ENCODE measurements around the gene GCNT3.
"Not testable (repeated sequence)": the region's sequence is repeated elsewhere in the genome, so short reads cannot be mapped to it uniquely, and the experiment has no call there.

The GCNT3 gene

DNA sequence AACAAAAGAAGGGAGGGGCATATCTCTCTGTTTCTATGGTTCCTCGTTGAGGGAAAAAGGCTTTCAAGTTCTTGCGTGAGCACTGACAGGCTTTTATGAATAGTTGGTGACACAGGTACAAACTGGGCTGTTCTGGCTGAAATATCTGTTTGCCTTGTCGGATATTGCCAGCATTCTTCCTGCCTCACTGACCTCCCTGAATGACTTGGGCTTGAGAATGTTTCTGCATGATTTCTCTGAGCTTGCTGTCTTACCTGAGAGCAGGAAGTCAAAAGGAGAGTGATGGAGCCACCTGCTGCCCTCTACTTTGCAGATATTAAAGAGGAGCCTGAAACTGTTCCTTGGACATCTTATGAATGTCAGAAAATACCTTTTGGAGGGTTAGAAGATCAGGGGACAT, 4.8 kb downstream of the GCNT3 start:
- no peak for DNase-seq (ENCODE audit: low read depth, low spot score)

DNA sequence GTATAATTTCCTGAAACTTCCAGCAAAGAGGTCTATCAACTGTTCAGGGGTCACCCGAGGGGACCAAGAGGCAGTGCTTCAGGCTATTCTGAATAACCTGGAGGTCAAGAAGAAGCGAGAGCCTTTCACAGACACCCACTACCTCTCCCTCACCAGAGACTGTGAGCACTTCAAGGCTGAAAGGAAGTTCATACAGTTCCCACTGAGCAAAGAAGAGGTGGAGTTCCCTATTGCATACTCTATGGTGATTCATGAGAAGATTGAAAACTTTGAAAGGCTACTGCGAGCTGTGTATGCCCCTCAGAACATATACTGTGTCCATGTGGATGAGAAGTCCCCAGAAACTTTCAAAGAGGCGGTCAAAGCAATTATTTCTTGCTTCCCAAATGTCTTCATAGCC, 6.8 kb downstream of the GCNT3 start:
- no peak for DNase-seq (ENCODE audit: low read depth, low spot score)

GRCh38 chr15:59622289-59622688, 10.7 kb downstream of the GCNT3 start:
- peak; percentile 12 for DNase-seq (ENCODE audit: low read depth, low spot score)

GRCh38 chr15:59632714-59633113, 21.1 kb downstream of the GCNT3 start:
- no peak for DNase-seq (ENCODE audit: low read depth, low spot score)

DNA sequence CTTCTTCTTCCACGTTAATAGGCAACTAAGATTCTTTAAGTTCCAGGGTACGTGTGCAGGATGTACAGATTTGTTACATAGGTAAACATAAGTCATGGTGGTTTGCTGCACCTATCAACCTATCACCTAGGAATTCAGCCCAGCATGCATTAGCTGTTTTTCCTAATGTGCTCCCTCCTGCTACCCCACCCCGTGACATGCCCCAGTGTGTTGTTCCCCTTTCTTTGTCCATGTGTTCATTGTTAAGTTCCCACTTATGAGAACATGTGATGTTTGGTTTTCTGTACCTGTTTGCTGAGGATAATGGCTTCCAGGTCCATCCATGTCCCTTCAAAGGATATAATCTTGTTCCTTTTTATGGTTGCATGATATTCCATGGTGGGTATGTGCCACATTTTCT, 24.6 kb downstream of the GCNT3 start:
- no peak for DNase-seq (ENCODE audit: low read depth, low spot score)

DNA sequence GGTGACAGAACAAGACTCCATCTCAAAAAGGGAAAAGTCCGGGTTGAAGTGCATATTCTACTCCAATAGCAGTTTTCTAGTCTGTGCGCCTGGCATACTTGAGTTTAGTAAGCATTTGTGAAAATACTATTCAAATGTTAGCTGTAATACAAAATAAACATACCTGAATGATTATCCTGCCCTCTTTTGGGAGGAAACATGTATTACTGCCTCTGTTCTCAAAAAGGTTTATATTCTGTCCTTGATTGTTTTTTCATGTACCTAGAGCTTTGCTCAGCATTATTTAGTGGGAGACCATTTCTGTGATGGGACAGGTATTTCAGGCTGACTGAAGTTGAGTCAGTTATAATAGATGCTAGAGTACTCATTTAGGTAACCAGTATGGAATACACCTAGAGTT, 25.9 kb downstream of the GCNT3 start:
- not testable (repeated sequence) for DNase-seq (ENCODE audit: low read depth, low spot score)

- DNase-seq (ENCODE audit: low read depth, low spot score): no peak
Measured at GRCh38 chr15:59642351-59642750, 30.8 kb downstream of the GCNT3 start.

DNA sequence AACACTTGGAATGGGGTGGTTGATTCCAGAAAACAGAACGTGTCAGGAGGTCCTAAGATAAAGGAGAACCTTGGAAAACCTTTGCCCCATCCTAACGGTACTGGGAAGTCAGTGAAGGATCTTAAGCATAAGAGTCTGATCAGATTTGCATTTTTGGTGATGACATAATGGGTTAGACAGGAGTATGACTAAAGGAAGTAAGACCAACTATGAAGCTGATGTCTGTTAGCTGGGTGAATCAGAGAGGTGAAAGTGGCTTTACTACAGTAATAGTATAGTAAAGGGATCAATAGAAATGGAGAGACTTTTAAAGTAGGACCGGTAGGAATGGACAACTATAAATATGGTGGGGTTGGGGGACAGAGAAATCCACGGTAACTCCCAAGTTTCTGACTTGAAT, 33.2 kb downstream of the GCNT3 start:
- DNase-seq (ENCODE audit: low read depth, low spot score): no peak

DNA sequence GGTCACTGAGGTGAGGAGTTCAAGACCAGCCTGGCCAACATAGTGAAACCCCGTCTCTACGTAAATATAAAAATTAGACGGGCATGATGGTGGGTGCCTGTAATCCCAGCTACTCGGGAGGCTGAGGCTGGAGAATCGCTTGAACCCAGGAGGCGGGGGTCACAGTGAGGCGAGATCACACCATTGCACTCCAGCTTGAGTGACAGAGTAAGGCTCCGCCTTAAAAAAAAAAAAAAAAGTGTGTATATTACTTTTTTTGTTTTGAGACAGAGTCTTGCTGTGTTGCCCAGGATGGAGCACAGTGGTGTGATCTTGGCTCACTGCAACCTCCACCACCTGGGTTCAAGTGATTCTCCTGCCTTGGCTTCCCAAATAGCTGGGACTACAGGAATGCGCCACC, 34.2 kb downstream of the GCNT3 start:
- DNase-seq (ENCODE audit: low read depth, low spot score): not testable (repeated sequence)

DNA sequence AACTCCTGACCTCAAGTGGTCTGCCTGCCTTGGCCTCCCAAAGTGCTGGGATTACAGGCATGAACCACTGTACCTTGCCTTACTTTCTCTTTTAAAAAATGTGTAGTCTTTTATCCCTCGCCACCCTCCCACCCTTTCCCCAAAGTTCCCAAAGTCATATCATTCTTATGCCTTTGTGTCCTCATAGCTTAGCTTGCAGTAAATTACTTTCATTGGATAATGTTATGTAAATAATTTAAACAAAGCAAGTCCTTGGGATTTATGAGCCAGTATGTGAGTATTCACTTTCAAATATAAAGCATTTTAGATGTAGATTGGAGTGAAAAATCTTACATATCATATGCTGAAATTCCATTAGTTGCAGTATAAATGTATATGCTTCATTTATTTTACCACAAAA, 34.7 kb downstream of the GCNT3 start:
- no peak for DNase-seq (ENCODE audit: low read depth, low spot score)

DNA sequence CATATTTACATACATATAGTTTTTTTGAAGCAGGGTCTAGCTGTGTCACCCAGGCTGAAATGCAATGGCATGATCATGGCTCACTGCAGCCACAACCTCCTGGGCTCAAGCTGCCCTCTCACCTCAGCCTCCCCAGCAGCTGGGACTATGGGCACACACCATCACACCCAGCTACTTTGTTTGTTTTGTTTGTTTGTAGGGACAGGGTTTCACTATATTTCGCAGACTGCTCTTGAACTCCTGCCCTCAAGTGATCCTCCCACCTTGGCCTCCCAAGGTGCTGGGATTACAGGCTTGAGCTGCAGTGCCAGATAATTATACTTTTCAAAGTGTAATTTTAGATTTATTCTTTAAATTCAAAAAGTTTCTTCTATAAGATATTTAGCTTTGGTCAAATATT, 35.5 kb downstream of the GCNT3 start:
- DNase-seq (ENCODE audit: low read depth, low spot score): no peak

- no peak for DNase-seq (ENCODE audit: low read depth, low spot score)
Measured at GRCh38 chr15:59649603-59650002, 38.0 kb downstream of the GCNT3 start.

- DNase-seq (ENCODE audit: low read depth, low spot score): no peak
Measured at GRCh38 chr15:59654046-59654445, 42.5 kb downstream of the GCNT3 start.

DNA sequence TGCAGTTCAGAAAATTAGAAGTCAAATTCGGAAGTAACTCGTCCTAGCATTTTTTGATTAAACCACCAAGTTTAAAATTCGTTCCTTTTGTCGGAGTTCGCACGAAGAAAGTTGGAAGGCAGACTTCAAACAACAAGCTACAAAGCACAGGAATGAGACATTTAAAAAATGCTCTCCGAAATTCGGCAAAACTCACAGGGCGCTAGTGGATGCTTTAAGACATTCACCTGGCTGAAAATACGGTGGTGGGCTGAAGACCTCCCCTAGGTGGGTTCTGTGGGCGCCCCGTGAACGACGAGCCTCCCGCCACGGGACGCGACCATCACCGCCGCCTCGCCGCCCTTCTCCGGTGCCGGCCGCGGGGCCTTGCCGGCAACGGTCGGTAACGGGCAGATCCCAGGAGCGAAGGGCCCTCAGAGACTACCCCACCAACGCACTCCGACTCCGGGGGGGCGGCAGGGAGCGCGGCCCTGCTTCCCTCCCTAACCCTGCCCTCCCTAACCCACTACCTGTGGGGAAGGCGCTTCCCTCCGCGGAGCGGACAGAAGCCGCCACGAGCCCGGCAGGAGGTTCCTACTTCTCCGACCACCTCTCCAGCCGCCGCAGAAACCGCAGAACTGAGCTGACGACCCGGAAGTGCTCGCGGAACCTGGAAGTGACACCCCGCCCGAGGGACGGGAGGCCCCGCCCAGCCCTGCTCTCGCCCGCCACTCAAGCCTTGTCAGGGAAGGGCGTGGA, 45.5 kb downstream of the GCNT3 start, which contains the start of gene GTF2A2:
GTF2A2 (minus strand) TSS at position 619 of the 738 bp plus-strand sequence. CDS start 5,238 bp downstream, outside the sequence.
- DNase-seq (ENCODE audit: low read depth, low spot score): peak; percentile 79

GRCh38 chr15:59657635-59658125, 46.1 kb downstream of the GCNT3 start:
- no peak for DNase-seq (ENCODE audit: low read depth, low spot score)

- no peak for DNase-seq (ENCODE audit: low read depth, low spot score)
Measured at GRCh38 chr15:59659366-59659765, 47.8 kb downstream of the GCNT3 start.

- DNase-seq (ENCODE audit: low read depth, low spot score): no peak
Measured at GRCh38 chr15:59662260-59662659, 50.7 kb downstream of the GCNT3 start.

GRCh38 chr15:59668556-59668955, 57.0 kb downstream of the GCNT3 start:
- DNase-seq (ENCODE audit: low read depth, low spot score): no peak
